Nephron progenitor cell (in vitro differentiated cells): ENCODE results near the gene CFAP54.

Source experiments
- DNase-seq: peaks from one replicate; pipeline ENCODE4 v3.0.0; 2021
- H3K27ac Mint-ChIP-seq: 2 replicates; pipeline ENCODE4 v1.8.0; 2021; ENCODE audit warnings: mild to moderate bottlenecking, moderate library complexity, mixed read lengths
- H3K27me3 Mint-ChIP-seq: 2 replicates; pipeline ENCODE4 v1.8.0; 2021; ENCODE audit warnings: mild to moderate bottlenecking, low read depth, mixed read lengths; ENCODE audit not compliant: poor library complexity
- H3K36me3 Mint-ChIP-seq: 2 replicates; pipeline ENCODE4 v1.8.0; 2021; ENCODE audit warnings: low read depth, mixed read lengths
- H3K4me1 Mint-ChIP-seq: 2 replicates; pipeline ENCODE4 v1.8.0; 2021; ENCODE audit warnings: mixed read lengths
- H3K4me3 Mint-ChIP-seq: 2 replicates; pipeline ENCODE4 v1.8.0; 2021; ENCODE audit warnings: mild to moderate bottlenecking, moderate library complexity, mixed read lengths
- H3K9me3 Mint-ChIP-seq: 2 replicates; pipeline ENCODE4 v1.8.0; 2021; ENCODE audit warnings: mild to moderate bottlenecking, moderate library complexity, mixed read lengths
- TF ChIP-seq, protein P1 (sequence below): fragments of 200-600 bp; sonication (generic); IDR thresholded peaks from 2 replicates; pipeline ENCODE4 v1.5.0; 2021; ENCODE audit warnings: antibody characterized with exemption

CFAP54 gene

DNA sequence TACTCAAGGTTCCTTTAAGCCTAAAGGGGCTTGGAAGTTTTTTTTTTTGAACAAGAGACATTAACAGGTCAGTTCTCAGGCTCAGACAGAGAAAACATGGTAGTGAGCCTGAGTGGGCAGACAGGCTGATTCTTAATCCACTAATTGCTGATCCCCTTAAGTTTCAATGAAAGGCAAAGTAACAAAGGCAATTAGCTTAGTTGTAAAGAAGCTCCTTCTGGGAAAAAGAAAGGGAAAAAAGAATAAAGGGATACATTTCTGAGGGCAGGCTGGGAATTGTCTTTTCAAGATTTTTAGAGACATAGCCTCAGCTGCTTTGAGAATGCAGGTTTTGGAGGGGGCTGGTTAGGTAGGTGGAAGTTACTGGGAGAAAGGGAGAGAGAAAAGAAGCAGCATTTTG is 133.8 kb downstream of the CFAP54 start:
- H3K27ac Mint-ChIP-seq, result peak overlapping the region; percentile 19
- H3K36me3 Mint-ChIP-seq, result no peaks in the 10 kb centered on the region
- peaks cover 4% of the 10 kb centered on the region for H3K27me3 Mint-ChIP-seq
- DNase-seq, result no peak
- H3K4me3 Mint-ChIP-seq, result no peak overlapping the region
- TF ChIP-seq, protein P1, sequence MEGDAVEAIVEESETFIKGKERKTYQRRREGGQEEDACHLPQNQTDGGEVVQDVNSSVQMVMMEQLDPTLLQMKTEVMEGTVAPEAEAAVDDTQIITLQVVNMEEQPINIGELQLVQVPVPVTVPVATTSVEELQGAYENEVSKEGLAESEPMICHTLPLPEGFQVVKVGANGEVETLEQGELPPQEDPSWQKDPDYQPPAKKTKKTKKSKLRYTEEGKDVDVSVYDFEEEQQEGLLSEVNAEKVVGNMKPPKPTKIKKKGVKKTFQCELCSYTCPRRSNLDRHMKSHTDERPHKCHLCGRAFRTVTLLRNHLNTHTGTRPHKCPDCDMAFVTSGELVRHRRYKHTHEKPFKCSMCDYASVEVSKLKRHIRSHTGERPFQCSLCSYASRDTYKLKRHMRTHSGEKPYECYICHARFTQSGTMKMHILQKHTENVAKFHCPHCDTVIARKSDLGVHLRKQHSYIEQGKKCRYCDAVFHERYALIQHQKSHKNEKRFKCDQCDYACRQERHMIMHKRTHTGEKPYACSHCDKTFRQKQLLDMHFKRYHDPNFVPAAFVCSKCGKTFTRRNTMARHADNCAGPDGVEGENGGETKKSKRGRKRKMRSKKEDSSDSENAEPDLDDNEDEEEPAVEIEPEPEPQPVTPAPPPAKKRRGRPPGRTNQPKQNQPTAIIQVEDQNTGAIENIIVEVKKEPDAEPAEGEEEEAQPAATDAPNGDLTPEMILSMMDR, result no peak
- peaks cover 5% of the 10 kb centered on the region for H3K4me1 Mint-ChIP-seq
- H3K9me3 Mint-ChIP-seq, result no peaks in the 10 kb centered on the region

GRCh38 chr12:96623656-96624217 is 134.4 kb downstream of the CFAP54 start:
- H3K27ac Mint-ChIP-seq, result no peak overlapping the region
- no peaks in the 10 kb centered on the region for H3K36me3 Mint-ChIP-seq
- TF ChIP-seq, protein P1, result no peak
- H3K4me1 Mint-ChIP-seq, result peaks cover 5% of the 10 kb centered on the region
- no peak overlapping the region for H3K4me3 Mint-ChIP-seq
- peaks cover 6% of the 10 kb centered on the region for H3K27me3 Mint-ChIP-seq
- H3K9me3 Mint-ChIP-seq, result no peaks in the 10 kb centered on the region
- DNase-seq, result no peak

GRCh38 chr12:96635844-96636243 is 146.5 kb downstream of the CFAP54 start:
- H3K27me3 Mint-ChIP-seq, result peaks cover 6% of the 10 kb centered on the region
- TF ChIP-seq, protein P1, result no peak
- no peak for DNase-seq
- H3K9me3 Mint-ChIP-seq, result no peaks in the 10 kb centered on the region
- no peaks in the 10 kb centered on the region for H3K36me3 Mint-ChIP-seq
- H3K27ac Mint-ChIP-seq, result no peak overlapping the region
- no peaks in the 10 kb centered on the region for H3K4me1 Mint-ChIP-seq
- no peak overlapping the region for H3K4me3 Mint-ChIP-seq

DNA sequence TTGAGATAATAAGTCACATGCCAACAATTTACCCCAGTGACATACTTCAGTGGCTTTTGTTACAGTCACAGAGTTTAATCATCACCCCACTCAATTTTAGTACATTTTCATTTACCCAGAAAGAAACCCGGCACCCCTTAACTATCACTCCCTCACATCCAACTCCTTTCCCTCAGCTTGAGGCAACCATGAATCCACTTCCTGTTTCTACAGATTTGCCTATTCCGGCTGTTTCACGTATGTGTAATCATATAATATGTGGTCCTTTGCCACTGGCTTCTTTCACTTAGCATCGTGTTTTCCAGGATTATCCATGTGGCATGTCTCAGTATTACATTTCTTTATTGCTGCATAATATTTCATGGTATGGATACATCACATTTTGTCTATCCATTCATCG is 147.5 kb downstream of the CFAP54 start:
- H3K9me3 Mint-ChIP-seq, result no peaks in the 10 kb centered on the region
- DNase-seq, result no peak
- H3K27me3 Mint-ChIP-seq, result peaks cover 6% of the 10 kb centered on the region
- no peaks in the 10 kb centered on the region for H3K4me1 Mint-ChIP-seq
- no peak overlapping the region for H3K27ac Mint-ChIP-seq
- TF ChIP-seq, protein P1, result no peak
- H3K36me3 Mint-ChIP-seq, result no peaks in the 10 kb centered on the region
- no peak overlapping the region for H3K4me3 Mint-ChIP-seq

- H3K4me3 Mint-ChIP-seq, result no peak overlapping the region
- H3K27ac Mint-ChIP-seq, result no peak overlapping the region
- no peaks in the 10 kb centered on the region for H3K36me3 Mint-ChIP-seq
- peaks cover 8% of the 10 kb centered on the region for H3K9me3 Mint-ChIP-seq
- peaks cover 4% of the 10 kb centered on the region for H3K27me3 Mint-ChIP-seq
- no peaks in the 10 kb centered on the region for H3K4me1 Mint-ChIP-seq
- TF ChIP-seq, protein P1, result no peak
- DNase-seq, result no peak
These were observed 159.5 kb downstream of the CFAP54 start for GRCh38 chr12:96648923-96649322.

GRCh38 chr12:96652870-96653269 is 163.5 kb downstream of the CFAP54 start:
- Mint-ChIP-seq H3K36me3 (no peaks in the 10 kb centered on the region), H3K4me1 (no peaks in the 10 kb centered on the region), H3K27me3 (no peaks in the 10 kb centered on the region), H3K4me3 (no peak overlapping the region), H3K27ac (no peak overlapping the region), H3K9me3 (peaks cover 3% of the 10 kb centered on the region)
- DNase-seq, result no peak
- TF ChIP-seq, protein P1, result no peak
